Caco-2 (cell line): ENCODE data around the gene RGS6. TPM values are rescaled to one million over a fixed set of nuclear protein-coding genes. Genes with fewer than 3 reads are reported as not detected.

Experiments used
- BruUV-seq: library from RNA; stranded (reverse); fragments of 400-500 nt; replicated peaks from 2 replicates; lab custom pipeline; 2021; lab: Mats Ljungman, UMichigan
- CTCF ChIA-PET: fragments of 300-600 bp; sonication (Branson Sonifier 250); formaldehyde crosslinking; loops from one replicate; lab custom pipeline; 2022; ENCODE audit warnings: antibody characterized with exemption; lab: Charles Lee
- POLR2A ChIA-PET: fragments of 300-600 bp; sonication (Branson Sonifier 250); formaldehyde crosslinking; loops from one replicate; lab custom pipeline; 2022; ENCODE audit warnings: antibody characterized with exemption; lab: Charles Lee
- DNase-seq, 2 experiments: peaks; one replicate each; pipeline versions ENCODE4 v3.0.0 to v3.0.0-alpha.2; 2020 to 2022
- H3K27me3 ChIP-seq: replicated peaks from 2 replicates; pipeline ENCODE4 v1.6.0; 2011; ENCODE audit warnings: low read length; ENCODE audit not compliant: control insufficient read depth, insufficient read depth
- H3K36me3 ChIP-seq: 2 replicates; pipeline ENCODE4 v1.5.1; 2011; ENCODE audit warnings: low read length; ENCODE audit not compliant: control insufficient read depth, insufficient read depth
- H3K4me1 ChIP-seq: fragments of 250-450 bp; sonication (Bioruptor Pico); 2 replicates; pipeline ENCODE4 v1.5.1; 2020; ENCODE audit warnings: mild to moderate bottlenecking
- H3K4me3 ChIP-seq: 2 replicates; pipeline ENCODE4 v1.5.1; 2011; ENCODE audit warnings: low read depth, mild to moderate bottlenecking, control low read depth, low read length
- H3K9me3 ChIP-seq: fragments of 250-450 bp; sonication (Bioruptor Pico); 2 replicates; pipeline ENCODE4 v1.5.1; 2020; ENCODE audit warnings: mild to moderate bottlenecking, moderate library complexity
- H3K27ac Mint-ChIP-seq: one replicate; pipeline ENCODE4 v1.8.0; 2022; ENCODE audit warnings: mixed read lengths; ENCODE audit not compliant: unreplicated experiment
- H3K27me3 Mint-ChIP-seq: one replicate; pipeline ENCODE4 v1.8.0; 2022; ENCODE audit warnings: mixed read lengths; ENCODE audit not compliant: insufficient read depth, unreplicated experiment
- H3K36me3 Mint-ChIP-seq: one replicate; pipeline ENCODE4 v1.8.0; 2022; ENCODE audit warnings: mild to moderate bottlenecking, mixed read lengths; ENCODE audit not compliant: insufficient read depth, unreplicated experiment
- H3K4me1 Mint-ChIP-seq: one replicate; pipeline ENCODE4 v1.8.0; 2022; ENCODE audit warnings: low read depth, mixed read lengths; ENCODE audit not compliant: unreplicated experiment
- H3K4me3 Mint-ChIP-seq: one replicate; pipeline ENCODE4 v1.8.0; 2022; ENCODE audit warnings: mild to moderate bottlenecking, moderate library complexity, mixed read lengths; ENCODE audit not compliant: unreplicated experiment
- H3K9me3 Mint-ChIP-seq: one replicate; pipeline ENCODE4 v1.8.0; 2022; ENCODE audit warnings: mixed read lengths; ENCODE audit not compliant: unreplicated experiment
- CTCF ChIP-seq, 2 experiments: fragments of 200-600 bp in 1 of 2; IDR thresholded peaks; 1 replicate in 1 of 2; 2 replicates in 1 of 2; pipeline versions ENCODE4 v1.5.1 to v1.8.0; 2011 to 2022; ENCODE audit warnings: antibody characterized with exemption in 1 of 2, control low read depth in 1 of 2, inconsistent platforms in 1 of 2, low read depth in 1 of 2, low read length in 1 of 2, mild to moderate bottlenecking in 1 of 2, moderate library complexity in 1 of 2; ENCODE audit not compliant: insufficient read depth in 1 of 2, severe bottlenecking in 1 of 2, unreplicated experiment in 1 of 2
- intact Hi-C: fragments of 100-400 bp; cut with micrococcal nuclease; formaldehyde crosslinking; loops from one replicate; pipeline ENCODE4 v1.10.0; 2022; ENCODE audit not compliant: unreplicated experiment
- microRNA-seq: library from miRNA; unstranded; fragments of <30 nt; microRNA quantifications from one replicate; pipeline ENCODE4 v1.2.0, GENCODE V29; 2022
- total RNA-seq: library from RNA; stranded (reverse); gene quantifications from 2 replicates; pipeline ENCODE4 v1.2.3, GENCODE V29; 2022

The RGS6 gene
- total RNA-seq, 1 experiment from 2014 or later, result not detected

DNA sequence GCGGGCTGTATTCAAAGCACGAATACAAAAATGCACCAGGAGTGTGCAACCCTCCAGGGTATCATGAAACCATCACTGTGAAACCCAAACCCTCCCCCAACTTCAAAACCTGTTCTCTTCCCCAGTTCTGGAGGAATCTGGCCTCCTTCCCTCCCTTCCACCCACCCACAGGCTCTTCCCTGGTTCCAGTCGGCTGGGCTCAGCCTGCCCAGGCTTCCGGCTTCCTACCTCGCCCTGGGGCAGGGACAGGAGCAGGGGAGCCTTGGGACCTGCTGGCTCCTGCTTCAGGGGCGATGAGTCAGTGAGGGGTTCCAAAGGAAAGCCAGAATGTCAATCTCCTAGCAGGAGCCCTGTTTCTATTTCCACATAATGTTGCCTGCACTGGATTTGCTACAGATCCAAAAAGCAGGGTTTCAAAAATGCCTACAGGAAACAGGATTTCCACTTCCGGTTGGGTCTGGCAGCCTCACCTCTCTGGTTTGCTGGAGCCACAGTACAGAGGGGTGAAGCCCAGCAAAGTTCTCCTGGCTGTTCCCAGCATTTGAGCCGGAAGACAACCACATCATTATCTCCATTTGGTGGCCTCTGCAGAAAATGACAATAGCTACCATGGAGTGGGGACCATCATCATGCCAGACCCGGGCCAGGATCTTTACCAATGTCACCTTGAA, 683.4 kb downstream of the RGS6 start:
- no peak for TF ChIP-seq CTCF (IDR thresholded peaks at IDR 0.05; ENCODE audit: insufficient read depth in 1 of 2, low read depth in 1 of 2, low read length in 1 of 2, severe bottlenecking in 1 of 2, unreplicated experiment in 1 of 2)
- Histone ChIP-seq H3K27me3 (no peaks in the 10 kb centered on the region; the same call in 1 of the 2 replicates), H3K36me3 (no peaks in the 10 kb centered on the region), H3K4me3 (no peak overlapping the region), H3K4me1 (no peaks in the 10 kb centered on the region), H3K9me3 (no peaks in the 10 kb centered on the region)
- no peaks in the 10 kb centered on the region for H3K36me3 Mint-ChIP-seq
- intact Hi-C loops, result no loop called here
- no TSS peak for BruUV-seq
- H3K27ac Mint-ChIP-seq, result no peak overlapping the region
- no peaks in the 10 kb centered on the region for H3K9me3 Mint-ChIP-seq
- CTCF ChIA-PET, result no interaction called here
- no peak overlapping the region for H3K4me3 Mint-ChIP-seq
- DNase-seq, result no peak
- peaks cover 20% of the 10 kb centered on the region for H3K27me3 Mint-ChIP-seq
- H3K4me1 Mint-ChIP-seq, result no peaks in the 10 kb centered on the region
- POLR2A ChIA-PET, result no interaction called here

Small RNA genes lying within 50 kb of the gene (microRNA-seq; reads per million reads assigned to microRNA genes)
- not detected for gene MIR7843
